Neutrophil (primary cell): ENCODE results near the gene PPP2R5D.
"Not testable (repeated sequence)": the region's sequence is repeated elsewhere in the genome, so short reads cannot be mapped to it uniquely, and the experiment has no call there.

Experiments
- H3K27ac ChIP-seq: fragments of 200-600 bp; sonication (generic); 2 replicates; pipeline ENCODE4 v1.5.1; 2016; ENCODE audit warnings: mild to moderate bottlenecking, moderate library complexity
- H3K27me3 ChIP-seq: fragments of 200-600 bp; sonication (generic); 2 replicates; pipeline ENCODE4 v1.6.0; 2016; ENCODE audit warnings: mild to moderate bottlenecking
- H3K36me3 ChIP-seq: fragments of 200-600 bp; sonication (generic); 2 replicates; pipeline ENCODE4 v1.5.1; 2017
- H3K4me1 ChIP-seq, 2 experiments: fragments of 200-600 bp in 1 of 2; sonication (generic) in 1 of 2; 1 replicate in 1 of 2; 2 replicates in 1 of 2; pipeline versions ENCODE4 v1.5.1 to v1.6.1; 2013 to 2016; ENCODE audit warnings: low read depth in 1 of 2, low read length in 1 of 2, mild to moderate bottlenecking in 1 of 2, moderate library complexity in 1 of 2; ENCODE audit not compliant: control insufficient read depth in 1 of 2, insufficient read depth in 1 of 2
- H3K4me3 ChIP-seq, 2 experiments: fragments of 200-600 bp in 1 of 2; sonication (generic) in 1 of 2; 1 replicate in 1 of 2; 2 replicates in 1 of 2; pipeline ENCODE4 v1.5.1; 2013 to 2016; ENCODE audit warnings: low read depth in 1 of 2, low read length in 1 of 2, mild to moderate bottlenecking in 1 of 2, moderate library complexity in 1 of 2
- H3K9me3 ChIP-seq: fragments of 200-600 bp; sonication (generic); 2 replicates; pipeline ENCODE4 v1.5.1; 2016
- CTCF ChIP-seq: fragments of 200-600 bp; sonication (generic); IDR thresholded peaks from 2 replicates; pipeline ENCODE4 v1.5.1; 2016; ENCODE audit warnings: antibody characterized with exemption

PPP2R5D gene

GRCh38 chr6:43040542-43041257 lies 56.3 kb downstream of the PPP2R5D start:
- no peaks in the 10 kb centered on the region for H3K4me1 ChIP-seq
- H3K9me3 ChIP-seq = no peaks in the 10 kb centered on the region
- no peak overlapping the region for H3K4me3 ChIP-seq
- no peaks in the 10 kb centered on the region for H3K27me3 ChIP-seq
- no peak for TF ChIP-seq CTCF
- peaks cover 91% of the 10 kb centered on the region for H3K36me3 ChIP-seq
- no peak overlapping the region for H3K27ac ChIP-seq

GRCh38 chr6:43041475-43041874 lies 57.1 kb downstream of the PPP2R5D start:
- not testable (repeated sequence) for H3K27ac ChIP-seq, H3K9me3 ChIP-seq, H3K4me1 ChIP-seq, H3K27me3 ChIP-seq, H3K4me3 ChIP-seq
- H3K36me3 ChIP-seq = peaks cover 93% of the 10 kb centered on the region

- Histone ChIP-seq H3K27ac (no peak overlapping the region), H3K9me3 (no peaks in the 10 kb centered on the region), H3K4me3 (no peak overlapping the region), H3K27me3 (no peaks in the 10 kb centered on the region), H3K4me1 (no peaks in the 10 kb centered on the region), H3K36me3 (peaks cover 91% of the 10 kb centered on the region)
- no peak for TF ChIP-seq CTCF
These were observed 58.9 kb downstream of the PPP2R5D start for GRCh38 chr6:43043310-43043709.

GRCh38 chr6:43045371-43045930 lies 61.1 kb downstream of the PPP2R5D start:
- H3K36me3 ChIP-seq = peaks cover 89% of the 10 kb centered on the region
- H3K4me1 ChIP-seq = peaks cover 0 to 4% of the 10 kb centered on the region in 2 experiments
- H3K27me3 ChIP-seq = no peaks in the 10 kb centered on the region
- no peaks in the 10 kb centered on the region for H3K9me3 ChIP-seq
- no peak overlapping the region for H3K27ac ChIP-seq
- TF ChIP-seq CTCF = no peak
- no peak overlapping the region for H3K4me3 ChIP-seq

GRCh38 chr6:43047998-43048397 lies 63.6 kb downstream of the PPP2R5D start:
- H3K27me3 ChIP-seq = no peaks in the 10 kb centered on the region
- no peak for TF ChIP-seq CTCF
- no peak overlapping the region for H3K4me3 ChIP-seq
- no peak overlapping the region for H3K27ac ChIP-seq
- H3K36me3 ChIP-seq = peaks cover 69% of the 10 kb centered on the region
- H3K9me3 ChIP-seq = no peaks in the 10 kb centered on the region
- peaks cover 2 to 10% of the 10 kb centered on the region in 2 experiments for H3K4me1 ChIP-seq

- peaks cover 40% of the 10 kb centered on the region for H3K36me3 ChIP-seq
- no peak for TF ChIP-seq CTCF
These were observed 66.6 kb downstream of the PPP2R5D start for GRCh38 chr6:43050981-43051380.

More at GRCh38 chr6:43050981-43051380, 66.6 kb downstream of the PPP2R5D start:
- H3K9me3 ChIP-seq = no peaks in the 10 kb centered on the region
- H3K4me3 ChIP-seq = no peak overlapping the region
- H3K4me1 ChIP-seq = peaks cover 12 to 19% of the 10 kb centered on the region in 2 experiments
- H3K27me3 ChIP-seq = no peaks in the 10 kb centered on the region
- no peak overlapping the region for H3K27ac ChIP-seq
